Measurements from ENCODE around the gene CLEC18B. TPM values are rescaled to one million over a fixed set of nuclear protein-coding genes. Genes with fewer than 3 reads are reported as not detected.
"Not testable (repeated sequence)": the region's sequence is repeated elsewhere in the genome, so short reads cannot be mapped to it uniquely, and the experiment has no call there.

Gene CLEC18B
- total RNA-seq, 1 experiment from 2014 or later, result 0.55 TPM

GRCh38 chr16:74404148-74404933 lies 16.9 kb downstream of the CLEC18B start:
- DNase-seq; H3K36me3 ChIP-seq (replicated peaks; ENCODE audit: control insufficient read depth, insufficient read depth, low read length); H3K4me3 ChIP-seq (ENCODE audit: insufficient read depth, low read depth, low read length); H3K27me3 ChIP-seq (ENCODE audit: control insufficient read depth, insufficient read depth, low read length): not testable (repeated sequence)

DNA sequence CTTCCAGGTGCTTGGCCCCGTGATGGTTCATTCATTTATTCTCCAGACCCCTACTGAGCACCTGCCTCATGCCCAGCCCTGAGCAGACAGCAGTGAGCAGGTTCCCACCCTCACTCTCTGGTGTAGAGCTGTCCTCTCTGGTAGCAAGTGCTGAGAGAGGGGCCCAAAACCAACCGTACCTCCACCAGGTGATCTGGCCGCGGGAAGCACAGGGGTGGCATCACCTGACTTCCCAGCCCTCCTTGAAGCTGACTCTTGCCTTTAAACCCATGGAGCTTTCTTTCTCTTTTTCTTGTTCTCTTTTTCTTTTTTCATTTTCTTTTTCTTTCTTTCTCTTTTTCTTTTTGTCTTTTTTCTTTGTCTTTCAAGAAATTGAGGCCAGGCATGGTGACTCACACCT lies 21.0 kb downstream of the CLEC18B start:
- not testable (repeated sequence) for H3K27me3 ChIP-seq (ENCODE audit: control insufficient read depth, insufficient read depth, low read length); H3K4me3 ChIP-seq (ENCODE audit: insufficient read depth, low read depth, low read length); H3K36me3 ChIP-seq (replicated peaks; ENCODE audit: control insufficient read depth, insufficient read depth, low read length); DNase-seq

GRCh38 chr16:74398212-74398895 lies 22.9 kb downstream of the CLEC18B start:
- H3K4me3 ChIP-seq (ENCODE audit: insufficient read depth, low read depth, low read length); H3K27me3 ChIP-seq (ENCODE audit: control insufficient read depth, insufficient read depth, low read length); DNase-seq; H3K36me3 ChIP-seq (replicated peaks; ENCODE audit: control insufficient read depth, insufficient read depth, low read length): not testable (repeated sequence)

DNA sequence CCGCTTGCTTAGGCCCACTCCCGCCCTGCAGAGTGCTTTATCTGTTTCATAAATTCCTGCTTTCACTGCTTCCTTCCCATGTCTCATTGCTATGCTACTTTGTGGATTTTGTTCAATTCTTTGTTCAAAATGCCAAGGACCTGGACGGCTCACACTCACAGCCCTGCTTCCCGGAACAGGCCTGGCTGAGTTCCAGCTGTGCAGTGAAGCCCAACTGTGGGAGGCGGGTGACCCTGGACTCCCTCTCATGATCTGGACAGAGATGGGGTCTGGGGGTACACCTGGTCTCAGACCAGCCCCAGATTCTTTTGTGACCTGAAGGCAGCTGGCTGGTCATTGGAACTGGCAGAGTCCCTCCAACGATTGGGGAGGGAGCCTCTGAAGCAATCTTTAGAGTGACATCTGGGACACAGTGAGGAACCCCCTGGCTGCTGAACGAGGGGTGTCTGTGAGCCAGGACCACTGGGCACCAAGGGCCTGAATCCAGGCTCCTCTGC lies 24.7 kb downstream of the CLEC18B start:
- not testable (repeated sequence) for H3K4me3 ChIP-seq (ENCODE audit: insufficient read depth, low read depth, low read length); H3K27me3 ChIP-seq (ENCODE audit: control insufficient read depth, insufficient read depth, low read length); DNase-seq; H3K36me3 ChIP-seq (replicated peaks; ENCODE audit: control insufficient read depth, insufficient read depth, low read length)

GRCh38 chr16:74394604-74395003 lies 26.7 kb downstream of the CLEC18B start:
- not testable (repeated sequence) for H3K27me3 ChIP-seq (ENCODE audit: control insufficient read depth, insufficient read depth, low read length); DNase-seq; H3K4me3 ChIP-seq (ENCODE audit: insufficient read depth, low read depth, low read length); H3K36me3 ChIP-seq (replicated peaks; ENCODE audit: control insufficient read depth, insufficient read depth, low read length)

DNA sequence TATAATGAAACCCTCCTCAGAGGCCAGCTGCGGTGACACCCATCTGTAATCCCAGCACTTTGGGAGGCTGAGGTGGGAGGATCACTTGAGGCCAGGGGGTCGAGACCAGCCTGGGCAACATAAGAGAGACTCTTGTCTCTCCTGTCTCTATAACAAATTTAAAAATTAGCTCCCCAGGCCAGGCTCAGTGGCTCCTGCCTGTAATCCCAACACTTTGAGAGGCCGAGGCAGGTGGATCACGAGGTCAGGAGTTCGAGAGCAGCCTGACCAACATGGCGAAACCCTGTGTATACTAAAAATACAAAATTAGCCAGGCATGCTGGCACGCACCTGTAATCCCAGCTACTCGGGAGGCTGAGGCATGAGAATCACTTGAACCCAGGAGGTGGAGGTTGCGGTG lies 27.1 kb downstream of the CLEC18B start:
- not testable (repeated sequence) for H3K4me3 ChIP-seq (ENCODE audit: insufficient read depth, low read depth, low read length); DNase-seq; H3K36me3 ChIP-seq (replicated peaks; ENCODE audit: control insufficient read depth, insufficient read depth, low read length); H3K27me3 ChIP-seq (ENCODE audit: control insufficient read depth, insufficient read depth, low read length)

DNA sequence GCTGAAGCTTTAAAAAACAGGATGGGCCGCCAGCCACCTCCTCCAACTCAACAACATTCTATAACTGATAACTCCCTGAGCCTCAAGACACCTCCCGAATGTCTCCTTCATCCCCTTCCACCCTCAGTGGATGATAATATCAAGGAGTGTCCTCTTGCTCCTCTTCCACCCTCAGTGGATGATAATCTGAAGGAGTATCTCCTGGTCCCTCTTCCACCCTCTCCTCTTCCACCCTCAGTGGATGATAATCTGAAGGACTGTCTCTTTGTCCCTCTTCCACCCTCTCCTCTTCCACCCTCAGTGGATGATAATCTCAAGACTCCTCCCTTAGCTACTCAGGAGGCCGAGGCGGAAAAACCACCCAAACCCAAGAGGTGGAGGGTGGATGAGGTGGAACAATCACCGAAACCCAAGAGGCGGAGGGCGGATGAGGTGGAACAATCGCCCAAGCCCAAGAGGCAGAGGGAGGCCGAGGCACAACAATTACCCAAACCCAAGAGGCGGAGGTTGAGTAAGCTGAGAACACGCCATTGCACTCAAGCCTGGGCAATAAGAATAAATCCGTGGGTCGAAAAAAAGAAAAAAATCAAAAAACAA lies 29.7 kb downstream of the CLEC18B start:
- H3K36me3 ChIP-seq (replicated peaks; ENCODE audit: control insufficient read depth, insufficient read depth, low read length); H3K4me3 ChIP-seq (ENCODE audit: insufficient read depth, low read depth, low read length); DNase-seq; H3K27me3 ChIP-seq (ENCODE audit: control insufficient read depth, insufficient read depth, low read length): not testable (repeated sequence)

DNA sequence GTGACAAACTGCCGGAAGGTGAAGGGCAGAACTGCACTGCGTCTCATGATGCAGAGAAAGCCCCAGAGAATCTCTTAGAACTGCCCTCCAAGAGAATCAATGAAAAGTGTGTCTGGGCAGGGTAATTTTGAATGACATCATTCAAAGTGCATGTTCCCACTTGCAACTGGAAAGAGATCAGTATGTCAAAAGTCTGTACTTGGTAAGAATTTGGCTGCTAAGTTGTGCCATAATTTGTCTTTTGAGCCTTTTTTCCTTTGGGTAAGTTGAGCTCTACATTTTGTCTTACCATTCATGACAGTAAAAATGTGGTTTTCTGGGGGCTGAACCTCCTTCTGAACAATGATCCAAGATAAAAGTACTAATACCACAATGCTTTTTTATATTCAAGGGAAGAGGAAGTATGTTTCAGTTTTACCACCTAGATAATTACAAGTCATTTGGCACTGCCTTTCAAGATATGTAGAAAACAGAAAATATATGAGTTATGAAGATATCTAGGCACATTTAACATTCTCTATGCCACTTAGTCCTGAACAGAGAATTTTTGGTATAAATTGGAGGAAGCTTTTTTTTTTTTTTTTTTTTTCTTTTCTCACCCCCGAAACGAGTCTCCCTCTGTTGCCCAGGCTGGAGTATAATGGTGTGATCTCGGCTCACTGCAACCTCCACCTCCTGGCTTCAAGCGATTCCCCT lies 38.8 kb downstream of the CLEC18B start:
- H3K4me3 ChIP-seq (ENCODE audit: insufficient read depth, low read depth, low read length); H3K27me3 ChIP-seq (ENCODE audit: control insufficient read depth, insufficient read depth, low read length); DNase-seq; H3K36me3 ChIP-seq (replicated peaks; ENCODE audit: control insufficient read depth, insufficient read depth, low read length): not testable (repeated sequence)

DNA sequence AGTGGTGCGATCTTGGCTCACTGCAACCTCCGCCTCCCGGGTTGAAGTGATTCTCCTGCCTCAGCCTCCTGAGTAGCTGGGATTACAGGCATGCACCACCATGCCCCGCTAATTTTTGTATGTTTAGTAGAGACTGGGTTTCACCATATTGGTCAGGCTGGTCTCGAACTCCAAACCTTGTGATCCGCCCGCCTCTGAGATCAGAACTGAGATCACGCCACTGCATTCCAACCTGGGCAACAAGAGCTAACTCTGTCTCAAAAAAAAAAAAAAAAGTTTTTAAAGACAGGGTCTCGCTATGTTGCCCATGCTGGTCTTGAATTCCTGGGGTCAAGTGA lies 47.5 kb downstream of the CLEC18B start:
- not testable (repeated sequence) for DNase-seq; H3K4me3 ChIP-seq (ENCODE audit: insufficient read depth, low read depth, low read length); H3K36me3 ChIP-seq (replicated peaks; ENCODE audit: control insufficient read depth, insufficient read depth, low read length); H3K27me3 ChIP-seq (ENCODE audit: control insufficient read depth, insufficient read depth, low read length)

GRCh38 chr16:74372953-74373846 lies 48.1 kb downstream of the CLEC18B start:
- no peaks in the 10 kb centered on the region for H3K36me3 ChIP-seq (replicated peaks; ENCODE audit: control insufficient read depth, insufficient read depth, low read length)
- peak; percentile 29 for DNase-seq
- H3K27me3 ChIP-seq (ENCODE audit: control insufficient read depth, insufficient read depth, low read length), result no peaks in the 10 kb centered on the region
- H3K4me3 ChIP-seq (ENCODE audit: insufficient read depth, low read depth, low read length), result no peak overlapping the region

DNA sequence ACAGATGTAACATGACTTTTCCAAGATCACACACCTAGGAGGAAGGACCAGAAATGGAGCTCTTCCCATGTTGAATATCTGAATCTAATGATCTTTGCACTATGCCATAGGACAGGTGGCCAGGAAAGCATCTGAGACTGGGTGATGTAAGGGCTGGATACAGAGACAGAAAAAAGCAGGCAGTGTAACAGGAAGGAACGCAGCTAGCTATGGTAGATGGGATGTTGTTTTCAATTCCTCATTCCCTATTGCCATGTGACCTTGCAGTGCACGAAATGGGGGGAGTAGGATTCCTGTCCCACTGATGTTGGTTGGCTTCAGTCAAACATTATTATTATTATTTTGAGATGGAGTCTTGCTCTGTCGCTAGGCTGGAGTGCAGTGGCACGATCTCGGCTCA lies 48.9 kb downstream of the CLEC18B start:
- DNase-seq, result peak; percentile 19
- Histone ChIP-seq H3K36me3 (replicated peaks; ENCODE audit: control insufficient read depth, insufficient read depth, low read length) (no peaks in the 10 kb centered on the region), H3K27me3 (ENCODE audit: control insufficient read depth, insufficient read depth, low read length) (no peaks in the 10 kb centered on the region), H3K4me3 (ENCODE audit: insufficient read depth, low read depth, low read length) (no peak overlapping the region)

GRCh38 chr16:74370338-74371135 lies 50.7 kb downstream of the CLEC18B start:
- not testable (repeated sequence) for H3K27me3 ChIP-seq (ENCODE audit: control insufficient read depth, insufficient read depth, low read length); H3K4me3 ChIP-seq (ENCODE audit: insufficient read depth, low read depth, low read length); H3K36me3 ChIP-seq (replicated peaks; ENCODE audit: control insufficient read depth, insufficient read depth, low read length)
- peak; percentile 4 for DNase-seq

Data from H7 (cell line).